HG03025 (cell line): Measurements from ENCODE around the gene U2AF1.
"Not testable (repeated sequence)": the region's sequence is repeated elsewhere in the genome, so short reads cannot be mapped to it uniquely, and the experiment has no call there.

Experiments
- ATAC-seq: cut with Tn5 transposase; IDR thresholded peaks from one replicate; pipeline ENCODE4 v1.9.1; 2021; ENCODE audit warnings: mild to moderate bottlenecking, moderate library complexity; ENCODE audit not compliant: unreplicated experiment, low FRiP score

U2AF1 gene

DNA sequence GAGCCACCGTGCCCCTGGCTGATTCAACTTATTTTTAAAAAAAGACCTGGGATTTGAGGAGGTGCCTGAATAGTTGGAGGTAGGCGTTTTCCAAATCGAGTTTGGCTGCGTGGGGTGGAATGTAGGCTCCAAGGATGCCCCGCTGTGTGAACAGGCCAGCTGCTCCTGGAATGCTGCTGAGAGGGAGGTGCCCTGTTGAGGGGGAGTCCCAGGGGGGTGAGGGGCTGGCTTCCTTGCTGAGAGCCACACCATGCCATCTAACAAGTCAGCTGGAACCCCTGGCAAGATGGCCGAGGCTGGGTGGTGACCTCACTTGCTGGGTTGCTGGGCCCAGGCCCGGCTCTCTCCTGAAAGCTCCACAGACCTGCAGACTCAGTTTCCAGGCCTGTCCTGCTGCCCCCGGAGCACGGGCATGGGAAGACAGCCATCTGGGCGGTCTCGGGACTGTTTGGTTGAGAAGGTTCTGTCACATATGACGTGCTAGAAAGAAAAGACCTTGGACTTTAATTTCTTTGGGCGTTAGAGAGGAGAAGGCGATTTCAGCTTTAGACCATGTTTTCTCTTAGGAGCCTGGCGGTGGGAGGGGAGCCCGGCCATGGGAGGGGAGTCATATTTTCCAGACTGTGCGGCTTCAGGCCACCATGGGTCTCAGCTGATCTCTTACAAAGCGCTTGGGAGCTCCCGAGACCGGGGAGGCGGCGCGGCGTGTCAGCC, 24.6 kb downstream of the U2AF1 start:
- ATAC-seq, result not testable (repeated sequence)

DNA sequence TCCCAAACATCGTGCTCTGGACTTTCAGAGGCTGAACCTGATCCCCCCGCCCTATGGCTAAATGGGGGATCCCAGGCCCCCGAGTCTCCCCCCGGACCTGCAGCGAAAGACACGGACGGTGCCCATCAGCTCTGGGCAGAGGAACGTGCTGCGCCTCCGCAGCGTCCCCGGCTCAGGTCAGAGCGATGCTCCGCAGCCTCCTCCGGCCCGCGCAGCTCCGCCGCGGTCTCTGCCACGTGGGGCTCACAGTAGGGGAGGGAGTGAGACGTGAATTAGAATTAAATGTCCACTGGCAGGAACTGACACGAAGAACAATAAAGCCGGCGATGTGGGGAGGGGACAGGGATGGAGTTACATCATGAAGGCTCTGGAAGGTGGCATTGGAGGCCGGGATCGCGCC, 30.7 kb downstream of the U2AF1 start:
- ATAC-seq, result not testable (repeated sequence)

- ATAC-seq, result not testable (repeated sequence)
Observed at GRCh38 chr21:43076023-43076637, 31.2 kb downstream of the U2AF1 start.

DNA sequence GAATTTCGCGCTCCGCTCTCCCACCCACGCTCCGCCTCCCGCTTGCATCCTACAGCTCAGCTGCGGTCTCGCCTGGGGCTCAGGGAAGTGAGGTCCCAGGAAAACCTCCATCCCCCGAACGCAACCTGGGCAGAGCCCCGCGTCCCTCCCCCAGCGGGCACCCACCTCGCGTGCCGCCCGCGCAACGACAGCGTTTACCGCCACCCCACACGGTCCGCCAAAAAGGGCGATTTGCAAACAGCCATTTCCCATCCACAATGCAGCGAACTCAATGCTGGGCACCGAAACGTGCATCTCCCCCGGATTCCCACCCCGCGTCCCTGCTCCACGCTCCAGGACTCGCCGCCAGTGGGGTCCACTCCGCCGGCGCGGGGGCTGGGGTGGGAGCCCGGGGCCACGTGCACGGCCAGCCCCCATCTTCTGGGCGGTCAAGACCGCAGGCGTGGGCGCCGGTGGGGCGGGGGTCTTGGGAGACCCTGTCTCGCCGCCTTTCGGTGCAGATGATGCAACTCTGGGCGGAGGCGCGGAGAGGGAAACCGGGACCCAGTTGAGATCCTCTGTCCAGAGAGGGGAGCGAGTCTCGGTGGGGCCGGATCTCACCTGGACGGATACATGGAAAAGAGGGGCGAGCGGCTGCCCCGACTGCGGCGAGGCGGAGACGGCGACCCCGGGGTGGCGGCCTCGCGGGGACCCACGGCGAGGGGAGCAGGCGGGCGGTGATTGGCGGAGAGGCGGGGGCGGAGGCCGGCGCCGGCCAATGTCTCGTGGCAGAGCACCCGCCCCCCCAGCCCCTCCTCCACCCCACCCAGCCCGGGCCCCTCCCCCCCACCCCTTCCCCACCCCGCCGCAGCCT, 32.0 kb downstream of the U2AF1 start, which contains the start of gene CBS:
TSS of gene CBS (minus strand) at position 666 of the 853 bp plus-strand sequence. CDS start 3,642 bp downstream, outside the sequence.
- not testable (repeated sequence) for ATAC-seq

GRCh38 chr21:43074401-43075169, 32.8 kb downstream of the U2AF1 start:
- not testable (repeated sequence) for ATAC-seq

DNA sequence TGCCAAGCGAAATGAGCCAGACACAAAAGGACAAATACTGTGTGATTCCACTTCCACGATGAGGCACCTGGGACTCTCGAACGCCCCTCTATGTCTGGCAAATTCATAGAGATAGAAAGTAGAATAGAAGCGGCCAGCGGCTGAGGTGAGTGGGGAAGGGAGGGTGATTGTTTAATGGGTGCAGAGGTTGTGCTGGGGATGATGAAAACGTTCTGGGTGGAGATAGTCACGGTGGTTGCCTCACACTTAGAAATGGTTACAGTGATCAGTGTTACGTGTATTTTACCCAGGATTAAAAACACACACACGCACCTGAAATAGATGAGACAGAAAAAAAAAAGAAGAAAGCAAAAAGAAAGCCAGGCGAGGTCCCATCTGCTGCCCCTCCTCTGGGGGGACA, 34.6 kb downstream of the U2AF1 start:
- ATAC-seq, result not testable (repeated sequence)

DNA sequence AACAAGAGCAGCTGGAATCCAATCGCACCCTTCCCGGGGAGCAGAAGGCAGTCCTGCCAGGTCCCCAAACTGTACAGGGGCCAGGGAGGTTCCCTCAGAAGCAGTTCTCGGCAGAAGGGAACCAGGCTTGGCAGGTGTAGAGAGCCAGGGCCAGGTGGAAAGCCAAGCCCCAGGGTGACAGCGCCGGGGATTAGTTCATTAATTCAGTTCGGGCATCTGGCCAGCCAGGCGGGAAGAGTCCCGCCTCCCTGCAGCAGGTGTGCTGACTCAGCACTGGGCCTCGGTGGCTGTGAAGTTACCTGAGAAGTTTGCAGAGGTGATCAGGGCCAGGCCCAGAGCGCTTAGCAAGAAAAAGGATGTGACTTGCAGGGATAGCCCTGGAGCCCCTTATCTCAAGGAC, 37.7 kb downstream of the U2AF1 start:
- ATAC-seq, result not testable (repeated sequence)

DNA sequence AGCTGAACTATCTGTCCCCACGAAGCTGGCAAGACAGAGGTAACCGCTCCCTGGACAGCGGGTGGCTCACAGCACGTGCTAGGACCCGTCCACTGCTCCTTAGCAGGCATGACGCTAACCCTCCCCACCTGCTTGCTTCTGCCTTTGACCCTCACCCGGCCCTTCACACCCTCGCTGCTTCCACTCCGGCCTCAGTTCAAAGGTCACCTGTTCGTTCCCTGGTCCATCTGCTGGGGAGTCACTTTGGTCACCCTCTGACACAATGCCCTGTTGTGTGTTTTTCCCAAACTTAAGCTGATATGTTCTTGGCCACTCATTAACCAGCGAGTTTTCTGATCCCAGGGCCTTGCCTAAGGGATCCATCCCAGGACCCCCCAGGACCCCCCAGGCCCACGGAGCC, 39.3 kb downstream of the U2AF1 start:
- ATAC-seq, result not testable (repeated sequence)

DNA sequence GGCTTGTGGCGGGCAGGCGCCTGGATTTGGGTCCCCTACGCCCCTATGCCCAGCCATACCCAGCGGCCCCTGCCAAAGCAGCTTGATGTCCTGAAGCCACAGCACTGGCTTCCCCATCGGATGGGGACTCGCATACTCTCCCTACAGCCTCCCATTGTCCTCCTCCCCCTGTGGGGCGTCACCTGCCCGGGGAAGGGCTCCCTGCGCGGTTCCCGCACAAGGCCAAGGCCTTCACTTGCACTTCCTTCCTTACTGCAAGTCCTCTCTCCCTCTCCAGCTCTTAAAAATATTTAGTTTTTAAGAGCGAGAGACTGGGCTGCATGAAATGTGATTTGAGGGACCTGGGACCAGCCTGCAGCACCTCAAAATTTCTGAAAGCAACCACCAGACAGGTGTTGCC, 40.7 kb downstream of the U2AF1 start:
- not testable (repeated sequence) for ATAC-seq

- not testable (repeated sequence) for ATAC-seq
Observed at GRCh38 chr21:43065991-43066390, 41.4 kb downstream of the U2AF1 start.

DNA sequence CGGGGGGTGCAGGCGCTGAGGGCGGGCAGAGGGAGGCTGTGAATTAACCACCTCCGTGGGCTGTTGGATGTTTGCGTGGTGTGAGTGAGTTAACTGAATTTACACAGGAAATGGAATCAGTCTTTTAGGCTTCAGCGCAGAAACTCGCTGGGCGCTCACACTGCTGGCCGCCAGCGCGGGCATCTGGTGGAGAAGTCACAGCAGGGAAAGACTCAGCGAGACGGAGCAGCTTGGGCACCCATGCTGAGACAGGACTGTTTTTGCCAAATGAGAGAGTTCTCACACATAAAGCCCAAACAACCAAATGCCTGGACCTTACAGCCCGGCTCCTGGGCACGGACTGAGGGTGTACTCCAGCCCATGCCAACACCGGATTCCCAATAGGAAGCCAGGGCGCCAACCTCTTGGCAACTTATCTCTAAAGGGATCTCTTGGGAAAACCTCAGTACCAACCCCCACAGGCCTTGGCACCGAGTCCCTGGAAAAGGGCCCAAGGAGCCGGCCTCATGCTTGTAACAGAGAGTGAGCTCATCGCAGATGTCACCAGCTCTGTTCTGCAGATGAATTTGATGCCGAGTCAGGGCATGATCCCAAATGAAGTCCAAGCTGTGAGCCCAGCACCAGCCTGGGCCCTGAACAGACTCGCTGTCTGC, 43.0 kb downstream of the U2AF1 start:
- ATAC-seq, result not testable (repeated sequence)

DNA sequence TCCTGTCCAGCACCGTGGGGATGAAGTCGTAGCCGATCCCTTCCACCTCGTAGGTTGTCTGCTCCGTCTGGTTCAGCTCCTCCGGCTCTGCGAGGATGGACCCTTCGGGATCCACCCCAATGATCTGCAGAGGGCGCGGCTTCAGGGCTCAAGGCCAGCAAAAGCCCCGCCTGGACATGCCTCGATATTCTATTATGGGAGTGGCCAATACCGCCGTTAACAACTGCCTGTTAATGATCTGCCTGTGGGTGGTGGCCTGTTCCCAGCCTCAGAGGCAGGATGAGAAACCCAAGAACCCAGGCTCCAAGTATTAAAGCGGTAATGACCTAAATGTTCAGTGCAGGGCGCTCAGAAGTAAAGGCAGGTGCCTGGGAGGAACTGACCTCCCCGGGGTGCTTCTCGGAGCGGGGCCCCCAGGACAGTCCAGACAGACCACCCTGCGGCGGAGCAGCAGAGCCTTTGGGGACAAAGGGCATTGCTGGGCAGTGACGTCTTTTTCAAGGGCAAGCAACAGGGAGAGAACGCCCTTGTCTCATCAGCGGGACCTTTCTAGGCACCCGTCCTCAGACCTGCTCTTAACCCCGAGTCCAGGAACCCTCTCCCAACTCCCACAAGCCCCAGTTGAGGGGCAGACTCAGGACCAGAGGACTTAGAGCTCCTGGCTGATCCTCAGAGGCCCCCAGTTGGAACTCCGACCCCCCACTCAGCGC, 44.3 kb downstream of the U2AF1 start:
- not testable (repeated sequence) for ATAC-seq

DNA sequence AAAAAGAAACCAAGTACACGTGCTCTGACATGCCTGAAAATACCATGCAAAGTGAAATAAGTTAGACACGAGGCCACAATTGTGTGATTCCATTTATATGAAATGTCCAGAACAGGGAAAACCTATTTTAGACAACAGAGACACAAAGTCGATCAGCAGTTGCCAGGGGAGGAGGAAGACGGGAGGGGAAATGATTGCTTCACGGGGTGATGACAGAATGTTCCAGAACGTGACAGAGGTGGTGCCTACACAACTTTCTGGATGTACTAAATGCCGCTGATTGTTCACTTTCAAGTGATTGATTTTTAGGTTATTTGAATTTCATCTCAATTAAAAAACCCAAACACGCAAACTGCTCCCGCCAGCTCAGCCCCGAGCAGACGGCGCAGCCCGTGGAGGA, 54.3 kb downstream of the U2AF1 start:
- not testable (repeated sequence) for ATAC-seq

- ATAC-seq, result not testable (repeated sequence)
Observed at GRCh38 chr21:43045876-43046821, 61.2 kb downstream of the U2AF1 start.

DNA sequence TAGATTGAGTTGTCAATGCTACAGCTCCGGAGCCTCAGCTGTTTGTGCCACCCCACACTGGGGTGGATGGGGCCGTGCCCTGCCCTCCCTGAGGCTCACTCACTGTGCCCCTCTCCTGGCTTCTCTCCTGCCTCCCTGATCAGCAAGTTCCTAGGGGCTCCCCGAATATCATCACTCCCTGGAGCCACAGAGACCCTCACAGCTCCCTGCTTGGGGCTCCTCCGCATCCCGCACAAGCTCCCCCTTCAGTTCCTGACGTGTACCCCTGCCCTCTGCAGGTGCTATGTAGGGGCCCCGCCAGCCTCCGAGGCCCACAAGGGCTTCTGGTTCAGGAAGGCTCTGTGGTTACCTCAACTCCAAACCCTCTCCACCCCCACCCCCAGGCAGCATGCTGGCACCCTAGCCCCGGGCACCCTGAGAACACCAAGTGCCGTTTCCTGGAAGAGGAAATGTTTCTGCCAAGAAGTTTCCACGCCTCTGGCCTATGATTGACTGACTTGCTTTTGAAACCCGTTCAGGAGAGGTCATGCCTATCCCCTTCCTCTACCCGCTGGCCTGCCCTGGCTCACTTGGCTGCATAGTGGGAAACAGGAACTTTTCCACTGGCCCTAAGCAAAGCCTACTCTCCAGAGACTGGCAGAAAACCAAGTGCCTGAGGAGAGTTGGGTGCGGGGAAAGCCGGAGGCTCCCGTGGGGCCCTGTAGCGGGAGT, 62.0 kb downstream of the U2AF1 start:
- ATAC-seq, result not testable (repeated sequence)

DNA sequence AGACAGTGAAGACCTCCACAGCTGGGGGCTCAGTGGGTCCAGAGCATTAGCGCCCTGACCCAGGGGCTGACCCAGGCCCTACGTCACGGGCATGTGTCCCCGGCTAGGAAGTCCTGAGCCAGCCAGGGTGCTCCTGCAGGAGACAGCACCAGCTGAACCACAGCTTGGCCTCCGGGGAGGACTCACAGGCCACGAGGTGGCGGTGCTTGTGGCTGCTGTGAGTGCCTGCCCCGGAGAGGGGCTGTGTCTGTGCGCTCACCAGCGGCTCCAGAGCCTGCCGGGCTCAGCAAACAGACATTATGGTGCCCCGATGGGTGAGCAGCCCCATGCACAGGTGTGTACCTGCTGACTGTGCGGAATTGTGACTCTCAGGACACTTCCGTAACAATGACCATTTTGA, 62.8 kb downstream of the U2AF1 start:
- not testable (repeated sequence) for ATAC-seq

DNA sequence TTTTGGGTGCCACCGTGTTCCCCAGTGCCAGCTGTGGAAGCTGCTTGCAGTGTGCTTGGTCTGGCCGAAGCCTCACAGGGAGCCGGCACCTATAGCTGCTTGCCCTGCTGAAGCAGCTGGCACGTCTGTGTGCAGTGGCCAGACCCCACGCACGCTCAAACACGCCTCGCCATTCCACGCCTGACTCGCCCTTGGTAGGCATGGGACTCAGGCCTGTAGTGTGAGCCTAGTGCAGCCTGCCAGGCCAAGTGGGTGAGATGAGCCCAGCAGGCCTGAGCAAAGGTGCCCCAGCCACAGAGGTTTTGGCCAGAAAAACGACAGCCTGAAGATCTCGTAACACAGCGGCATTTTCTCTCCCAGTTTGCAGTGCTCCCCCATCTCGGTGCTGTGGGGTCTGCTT, 64.1 kb downstream of the U2AF1 start:
- not testable (repeated sequence) for ATAC-seq
